ENCODE data around the gene MCRS1. TPM values are rescaled to one million over a fixed set of nuclear protein-coding genes. Genes with fewer than 3 reads are reported as not detected.

The MCRS1 gene
- total and polyA plus RNA-seq, 10 of the 15 experiments (the other 5 are each of a cell fraction or from before 2014, with no cell fraction given) = 34.3 to 82.8 (median 57.6) TPM

DNA sequence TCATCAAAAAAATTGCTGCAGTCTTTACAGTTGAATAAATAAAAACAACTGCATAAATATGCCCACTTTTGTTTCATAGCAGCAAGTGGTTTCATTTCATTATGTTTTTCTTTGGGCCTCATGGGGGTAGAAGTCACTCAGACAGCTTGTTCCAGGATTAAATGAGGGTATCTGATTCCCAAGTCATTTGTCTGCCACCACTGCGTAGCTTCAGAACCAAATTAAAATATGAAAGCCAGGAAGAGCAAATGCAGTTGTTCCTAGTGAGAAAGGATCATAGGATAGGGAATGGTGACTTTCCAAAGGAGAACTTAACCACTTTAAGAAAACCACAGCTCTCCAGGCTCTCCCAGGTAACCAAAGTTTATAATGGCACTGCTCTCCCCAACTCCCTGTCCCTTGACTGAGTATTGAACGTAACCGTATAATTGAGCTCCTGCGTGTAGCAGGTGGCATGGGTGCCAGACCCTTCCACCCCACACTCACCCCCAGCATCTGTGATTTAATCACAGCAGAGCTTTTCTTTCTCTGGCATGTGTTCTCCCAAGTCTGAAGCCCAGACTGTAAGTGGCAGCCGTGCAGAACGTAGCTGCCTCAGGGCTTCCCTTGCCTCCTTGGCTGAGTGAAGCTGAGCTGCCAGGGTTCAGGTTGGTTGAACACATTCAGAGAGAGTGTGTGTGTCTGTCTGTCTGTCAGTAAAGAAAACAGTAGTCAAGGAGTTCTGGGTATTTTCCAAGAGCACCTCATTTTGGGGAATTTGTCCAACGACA, 40.4 kb downstream of the MCRS1 start:
- Histone ChIP-seq H4K20me1 (ENCODE audit: control insufficient read depth, insufficient read depth) (no peaks in the 10 kb centered on the region), H3K4me1 (ENCODE audit: control insufficient read depth, insufficient read depth, low read length) (no peaks in the 10 kb centered on the region), H3K27ac (ENCODE audit: control insufficient read depth, insufficient read depth) (no peak overlapping the region), H3K4me2 (ENCODE audit: control insufficient read depth, insufficient read depth) (no peak overlapping the region), H3K27me3 (replicated peaks in 1 of 2; ENCODE audit: control insufficient read depth in 2 of 2, insufficient read depth in 2 of 2, low read length in 1 of 2) (no peaks in the 10 kb centered on the region), H3K36me3 (ENCODE audit: control insufficient read depth in 2 of 2, insufficient read depth in 2 of 2, low read length in 1 of 2) (peaks cover 12 to 19% of the 10 kb centered on the region in 2 experiments), H3K4me3 (no peak overlapping the region), H3K9me3 (replicated peaks; ENCODE audit: control insufficient read depth, insufficient read depth, low read length) (no peaks in the 10 kb centered on the region), H3K79me2 (ENCODE audit: control insufficient read depth, insufficient read depth, low read length) (no peaks in the 10 kb centered on the region), H2AFZ (ENCODE audit: control insufficient read depth, low read depth, low read length) (no peak overlapping the region), H3K9ac (ENCODE audit: control insufficient read depth, insufficient read depth, low read length) (no peak overlapping the region)
- FAIRE-seq (no peak), DNase-seq (ENCODE audit: low read depth, low spot score) (no peak), ATAC-seq (no peak)
- TF ChIP-seq SPI1 (IDR thresholded peaks at IDR 0.05; ENCODE audit: borderline replicate concordance, insufficient read depth, low read depth, low read length) = no peak
- no peak for TF ChIP-seq SMAD5 (IDR thresholded peaks at IDR 0.05; ENCODE audit: low read depth)
- 0 out of 2 replicates have a peak, but pooled peaks have one; percentile 31 for TF ChIP-seq POLR2AphosphoS5 (IDR thresholded peaks at IDR 0.05; ENCODE audit: low read length)
- no peak for TF ChIP-seq ZSCAN29 (IDR thresholded peaks at IDR 0.05)
- 80% methylated on average over 7 of the region's 7 CpGs for WGBS (ENCODE audit: insufficient coverage, insufficient replicate concordance, low lambda C conversion rate, missing lambda C conversion rate)
- SMC1A ChIA-PET (ENCODE audit: uncharacterized antibody, unreplicated experiment) = interaction anchor here (0.7 to 33.2 kb wide), 6 partner anchors 14 to 166 kb away, joined by 3 to 740 read pairs (median 6); partner anchors contain the start of gene SPATS2
- RAD21 ChIA-PET (ENCODE audit: unreplicated experiment) = interaction anchor here (1.0 to 2.3 kb wide), 3 partner anchors 13 to 169 kb away, joined by 3 to 8 read pairs (median 3); no protein-coding TSS in a partner anchor
- POLR2A ChIA-PET = no interaction called here
- intact Hi-C loops (cut with micrococcal nuclease; ENCODE audit: unreplicated experiment) = no loop called here
- CTCF ChIA-PET = interaction anchor here (0.7 to 5.4 kb wide), 5 partner anchors 13 to 180 kb away, joined by 3 to 40 read pairs (median 3); no protein-coding TSS in a partner anchor
- no TSS peak for BruUV-seq (replicated peaks)
- in situ Hi-C loops (cut with MboI) = no loop called here

DNA sequence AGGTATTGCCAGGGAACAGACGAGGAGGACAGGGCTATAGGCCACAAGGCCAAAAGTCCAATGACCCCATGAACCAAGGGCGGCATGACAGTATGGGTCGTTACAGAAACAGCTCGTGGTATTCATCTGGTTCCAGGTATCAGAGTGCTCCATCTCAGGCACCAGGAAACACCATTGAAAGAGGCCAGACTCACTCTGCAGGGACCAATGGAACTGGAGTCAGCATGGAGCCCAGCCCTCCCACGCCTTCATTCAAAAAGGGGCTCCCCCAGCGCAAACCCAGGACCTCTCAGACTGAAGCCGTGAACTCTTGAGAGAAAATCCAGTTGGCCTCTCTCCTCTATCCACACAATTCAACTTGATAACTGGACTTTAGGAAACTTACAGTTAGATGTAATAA, 42.0 kb downstream of the MCRS1 start:
- POLR2A ChIA-PET = interaction anchor here (1.0 kb wide), 1 partner anchor 11 kb away, joined by 4 read pairs; no protein-coding TSS in a partner anchor
- H3K27ac ChIP-seq (ENCODE audit: control insufficient read depth, insufficient read depth) = no peak overlapping the region
- H3K4me1 ChIP-seq (ENCODE audit: control insufficient read depth, insufficient read depth, low read length) = no peaks in the 10 kb centered on the region
- BruUV-seq (replicated peaks) = no TSS peak
- 97% methylated on average over 7 of the region's 7 CpGs for WGBS (ENCODE audit: insufficient coverage, insufficient replicate concordance, low lambda C conversion rate, missing lambda C conversion rate)
- DNase-seq (ENCODE audit: low read depth, low spot score) (no peak), ATAC-seq (no peak), FAIRE-seq (no peak)
- in situ Hi-C loops (cut with MboI) = no loop called here
- H2AFZ ChIP-seq (ENCODE audit: control insufficient read depth, low read depth, low read length) = no peak overlapping the region
- H3K4me2 ChIP-seq (ENCODE audit: control insufficient read depth, insufficient read depth) = no peak overlapping the region
- intact Hi-C loops (cut with micrococcal nuclease; ENCODE audit: unreplicated experiment) = no loop called here
- SMC1A ChIA-PET (ENCODE audit: uncharacterized antibody, unreplicated experiment) = interaction anchor here (0.6 to 33.2 kb wide), 3 partner anchors 12 to 164 kb away, joined by 3 to 740 read pairs (median 7); partner anchors contain the start of gene SPATS2
- H3K27me3 ChIP-seq (replicated peaks in 1 of 2; ENCODE audit: control insufficient read depth in 2 of 2, insufficient read depth in 2 of 2, low read length in 1 of 2) = no peaks in the 10 kb centered on the region
- RAD21 ChIA-PET (ENCODE audit: unreplicated experiment) = interaction anchor here (1.0 to 2.3 kb wide), 3 partner anchors 159 to 174 kb away, joined by 3 to 8 read pairs (median 3); partner anchors contain the start of gene SPATS2
- no peaks in the 10 kb centered on the region for H3K79me2 ChIP-seq (ENCODE audit: control insufficient read depth, insufficient read depth, low read length)
- H3K9ac ChIP-seq (ENCODE audit: control insufficient read depth, insufficient read depth, low read length) = no peak overlapping the region
- CTCF ChIA-PET = interaction anchor here (1.0 to 5.4 kb wide), 3 partner anchors 10 to 184 kb away, joined by 3 to 40 read pairs (median 4); no protein-coding TSS in a partner anchor
- H3K9me3 ChIP-seq (replicated peaks; ENCODE audit: control insufficient read depth, insufficient read depth, low read length) = no peaks in the 10 kb centered on the region
- H4K20me1 ChIP-seq (ENCODE audit: control insufficient read depth, insufficient read depth) = no peaks in the 10 kb centered on the region
- no peak overlapping the region for H3K4me3 ChIP-seq
- peaks cover 12 to 21% of the 10 kb centered on the region in 2 experiments for H3K36me3 ChIP-seq (ENCODE audit: control insufficient read depth in 2 of 2, insufficient read depth in 2 of 2, low read length in 1 of 2)
- TF ChIP-seq NFYB (IDR thresholded peaks at IDR 0.05; ENCODE audit: insufficient read depth, low read depth, low read length) (no peak), SKIL (IDR thresholded peaks at IDR 0.05; ENCODE audit: low read depth, poor library complexity, severe bottlenecking) (no peak), CBX5 (IDR thresholded peaks at IDR 0.05; ENCODE audit: low read depth) (no peak), TBL1XR1 (IDR thresholded peaks at IDR 0.05; ENCODE audit: low read depth, low read length) (no peak), CHD2 (IDR thresholded peaks at IDR 0.05; ENCODE audit: borderline replicate concordance, low read depth, low read length) (no peak), NFIC (IDR thresholded peaks at IDR 0.05; ENCODE audit: low read depth, low read length) (no peak), STAT3 (IDR thresholded peaks at IDR 0.05; ENCODE audit: low read depth, low read length) (no peak)
- TF ChIP-seq, protein P1, sequence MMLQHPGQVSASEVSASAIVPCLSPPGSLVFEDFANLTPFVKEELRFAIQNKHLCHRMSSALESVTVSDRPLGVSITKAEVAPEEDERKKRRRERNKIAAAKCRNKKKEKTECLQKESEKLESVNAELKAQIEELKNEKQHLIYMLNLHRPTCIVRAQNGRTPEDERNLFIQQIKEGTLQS (IDR thresholded peaks at IDR 0.05; ENCODE audit: borderline replicate concordance, extremely low read depth, low read depth, low read length) = no peak

Data from GM12878 (cell line).